ENCODE results near the gene MYRIP.
"Not testable (repeated sequence)": the region's sequence is repeated elsewhere in the genome, so short reads cannot be mapped to it uniquely, and the experiment has no call there.

The MYRIP gene

DNA sequence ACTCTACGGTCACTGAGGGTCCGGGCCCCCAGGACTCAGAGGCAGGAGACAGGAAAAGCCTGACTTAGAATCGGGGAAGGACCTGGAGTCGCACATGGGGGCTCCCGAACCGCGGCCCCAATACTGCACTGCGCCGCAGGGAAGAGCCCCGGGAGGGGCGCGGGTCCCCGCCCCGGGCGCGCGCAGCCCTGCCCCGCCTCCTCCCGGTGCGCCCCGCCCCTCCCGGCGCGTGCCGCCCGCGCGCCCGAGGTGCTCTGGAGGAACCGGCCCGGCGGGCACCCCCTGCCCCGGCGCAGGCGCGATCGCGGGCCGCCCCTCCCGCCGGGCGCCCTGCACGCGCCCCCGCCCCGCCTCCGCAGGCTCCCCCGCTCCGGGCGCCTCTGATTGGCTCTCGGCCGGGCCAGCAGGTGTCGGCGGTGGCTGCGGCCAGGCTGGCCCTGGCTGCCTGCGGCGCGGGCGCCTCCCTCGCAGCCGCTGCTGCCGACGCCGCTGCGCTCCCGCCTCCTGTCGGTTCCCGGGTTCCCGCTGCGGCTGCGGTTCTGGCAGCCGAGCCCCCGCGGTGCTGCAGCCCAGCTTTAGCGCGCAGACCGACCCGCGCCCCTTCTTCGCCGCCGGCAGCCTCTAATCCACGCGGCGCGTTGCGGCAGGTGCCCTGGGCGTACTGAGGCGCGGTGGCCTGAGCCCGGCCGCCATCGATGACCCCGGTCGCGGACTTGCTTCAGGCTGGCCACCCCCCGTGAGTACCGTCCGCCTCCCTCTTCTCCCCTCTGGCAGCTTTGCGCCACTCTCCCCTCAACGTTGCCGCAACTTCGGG is at the start of gene MYRIP:
Gene MYRIP, plus strand, starts transcription at position 429 of the 814 bp plus-strand sequence. CDS start 91,208 bp downstream, outside the sequence.
- H3K9me3 ChIP-seq (ENCODE audit: control insufficient read depth, insufficient read depth, low read length), result no peaks in the 10 kb centered on the region
- H3K36me3 ChIP-seq (ENCODE audit: control insufficient read depth, insufficient read depth, low read length), result no peaks in the 10 kb centered on the region
- H3K4me3 ChIP-seq (ENCODE audit: low read depth, low read length), result peak within 1 kb of the TSS; percentile 69
- peaks cover 58% of the 10 kb centered on the region for H3K27me3 ChIP-seq (ENCODE audit: control insufficient read depth, insufficient read depth, low read length)
- no peak within 1 kb of the TSS for H3K9ac ChIP-seq (ENCODE audit: low read depth, low read length)
- no peaks in the 10 kb centered on the region for H3K4me1 ChIP-seq (ENCODE audit: control insufficient read depth, insufficient read depth, low read length)

GRCh38 chr3:39760325-39760724 is 49.1 kb upstream of the MYRIP start:
- no peaks in the 10 kb centered on the region for H3K9me3 ChIP-seq (ENCODE audit: control insufficient read depth, insufficient read depth, low read length)
- no peaks in the 10 kb centered on the region for H3K4me1 ChIP-seq (ENCODE audit: control insufficient read depth, insufficient read depth, low read length)
- no peak overlapping the region for H3K9ac ChIP-seq (ENCODE audit: low read depth, low read length)
- H3K4me3 ChIP-seq (ENCODE audit: low read depth, low read length), result no peak overlapping the region
- no peaks in the 10 kb centered on the region for H3K27me3 ChIP-seq (ENCODE audit: control insufficient read depth, insufficient read depth, low read length)
- H3K36me3 ChIP-seq (ENCODE audit: control insufficient read depth, insufficient read depth, low read length), result no peaks in the 10 kb centered on the region

- Histone ChIP-seq H3K4me3 (ENCODE audit: low read depth, low read length) (no peak overlapping the region), H3K9ac (ENCODE audit: low read depth, low read length) (no peak overlapping the region), H3K36me3 (ENCODE audit: control insufficient read depth, insufficient read depth, low read length) (no peaks in the 10 kb centered on the region), H3K27me3 (ENCODE audit: control insufficient read depth, insufficient read depth, low read length) (no peaks in the 10 kb centered on the region), H3K4me1 (ENCODE audit: control insufficient read depth, insufficient read depth, low read length) (no peaks in the 10 kb centered on the region), H3K9me3 (ENCODE audit: control insufficient read depth, insufficient read depth, low read length) (no peaks in the 10 kb centered on the region)
These were observed 46.8 kb upstream of the MYRIP start for GRCh38 chr3:39762537-39763070.

DNA sequence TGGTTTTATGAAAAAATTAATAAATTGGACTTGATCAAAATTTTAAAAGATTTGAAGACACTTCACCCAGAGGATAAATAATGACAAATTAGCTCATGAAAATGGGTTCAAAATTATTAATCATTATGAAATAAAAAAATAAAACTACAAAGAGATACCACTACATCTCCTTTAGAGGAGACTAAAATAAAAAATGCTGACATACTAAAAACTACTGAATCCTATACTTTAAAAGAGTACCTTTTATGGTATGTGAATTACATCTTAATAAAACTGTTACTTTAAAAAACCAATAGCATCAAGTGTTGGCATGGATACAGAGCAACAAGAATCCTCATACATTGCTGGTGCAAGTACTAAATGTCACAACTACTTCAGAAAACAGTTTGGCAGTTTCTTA is 46.0 kb upstream of the MYRIP start:
- Histone ChIP-seq H3K36me3 (ENCODE audit: control insufficient read depth, insufficient read depth, low read length) (no peaks in the 10 kb centered on the region), H3K4me3 (ENCODE audit: low read depth, low read length) (no peak overlapping the region), H3K4me1 (ENCODE audit: control insufficient read depth, insufficient read depth, low read length) (no peaks in the 10 kb centered on the region), H3K9ac (ENCODE audit: low read depth, low read length) (no peak overlapping the region), H3K27me3 (ENCODE audit: control insufficient read depth, insufficient read depth, low read length) (no peaks in the 10 kb centered on the region), H3K9me3 (ENCODE audit: control insufficient read depth, insufficient read depth, low read length) (no peaks in the 10 kb centered on the region)

- Histone ChIP-seq H3K4me3 (ENCODE audit: low read depth, low read length) (no peak overlapping the region), H3K9ac (ENCODE audit: low read depth, low read length) (no peak overlapping the region), H3K36me3 (ENCODE audit: control insufficient read depth, insufficient read depth, low read length) (no peaks in the 10 kb centered on the region), H3K9me3 (ENCODE audit: control insufficient read depth, insufficient read depth, low read length) (no peaks in the 10 kb centered on the region), H3K4me1 (ENCODE audit: control insufficient read depth, insufficient read depth, low read length) (no peaks in the 10 kb centered on the region), H3K27me3 (ENCODE audit: control insufficient read depth, insufficient read depth, low read length) (no peaks in the 10 kb centered on the region)
These were observed 43.8 kb upstream of the MYRIP start for GRCh38 chr3:39765575-39765974.

- Histone ChIP-seq H3K27me3 (ENCODE audit: control insufficient read depth, insufficient read depth, low read length) (no peaks in the 10 kb centered on the region), H3K4me3 (ENCODE audit: low read depth, low read length) (no peak overlapping the region), H3K36me3 (ENCODE audit: control insufficient read depth, insufficient read depth, low read length) (no peaks in the 10 kb centered on the region), H3K9me3 (ENCODE audit: control insufficient read depth, insufficient read depth, low read length) (no peaks in the 10 kb centered on the region), H3K9ac (ENCODE audit: low read depth, low read length) (no peak overlapping the region), H3K4me1 (ENCODE audit: control insufficient read depth, insufficient read depth, low read length) (no peaks in the 10 kb centered on the region)
These were observed 43.0 kb upstream of the MYRIP start for GRCh38 chr3:39766433-39766832.

GRCh38 chr3:39766909-39767308 is 42.5 kb upstream of the MYRIP start:
- not testable (repeated sequence) for H3K27me3 ChIP-seq (ENCODE audit: control insufficient read depth, insufficient read depth, low read length); H3K4me1 ChIP-seq (ENCODE audit: control insufficient read depth, insufficient read depth, low read length); H3K9ac ChIP-seq (ENCODE audit: low read depth, low read length); H3K9me3 ChIP-seq (ENCODE audit: control insufficient read depth, insufficient read depth, low read length); H3K4me3 ChIP-seq (ENCODE audit: low read depth, low read length); H3K36me3 ChIP-seq (ENCODE audit: control insufficient read depth, insufficient read depth, low read length)

GRCh38 chr3:39778168-39778567 is 31.2 kb upstream of the MYRIP start:
- not testable (repeated sequence) for H3K36me3 ChIP-seq (ENCODE audit: control insufficient read depth, insufficient read depth, low read length); H3K4me1 ChIP-seq (ENCODE audit: control insufficient read depth, insufficient read depth, low read length); H3K9me3 ChIP-seq (ENCODE audit: control insufficient read depth, insufficient read depth, low read length); H3K27me3 ChIP-seq (ENCODE audit: control insufficient read depth, insufficient read depth, low read length); H3K4me3 ChIP-seq (ENCODE audit: low read depth, low read length); H3K9ac ChIP-seq (ENCODE audit: low read depth, low read length)

GRCh38 chr3:39779511-39780230 is 29.7 kb upstream of the MYRIP start:
- H3K27me3 ChIP-seq (ENCODE audit: control insufficient read depth, insufficient read depth, low read length), result no peaks in the 10 kb centered on the region
- H3K9me3 ChIP-seq (ENCODE audit: control insufficient read depth, insufficient read depth, low read length), result no peaks in the 10 kb centered on the region
- no peaks in the 10 kb centered on the region for H3K36me3 ChIP-seq (ENCODE audit: control insufficient read depth, insufficient read depth, low read length)
- no peak overlapping the region for H3K4me3 ChIP-seq (ENCODE audit: low read depth, low read length)
- no peaks in the 10 kb centered on the region for H3K4me1 ChIP-seq (ENCODE audit: control insufficient read depth, insufficient read depth, low read length)
- H3K9ac ChIP-seq (ENCODE audit: low read depth, low read length), result no peak overlapping the region

GRCh38 chr3:39780352-39780751 is 29.1 kb upstream of the MYRIP start:
- H3K4me1 ChIP-seq (ENCODE audit: control insufficient read depth, insufficient read depth, low read length), result no peaks in the 10 kb centered on the region
- no peaks in the 10 kb centered on the region for H3K9me3 ChIP-seq (ENCODE audit: control insufficient read depth, insufficient read depth, low read length)
- H3K4me3 ChIP-seq (ENCODE audit: low read depth, low read length), result no peak overlapping the region
- no peak overlapping the region for H3K9ac ChIP-seq (ENCODE audit: low read depth, low read length)
- no peaks in the 10 kb centered on the region for H3K27me3 ChIP-seq (ENCODE audit: control insufficient read depth, insufficient read depth, low read length)
- H3K36me3 ChIP-seq (ENCODE audit: control insufficient read depth, insufficient read depth, low read length), result no peaks in the 10 kb centered on the region

DNA sequence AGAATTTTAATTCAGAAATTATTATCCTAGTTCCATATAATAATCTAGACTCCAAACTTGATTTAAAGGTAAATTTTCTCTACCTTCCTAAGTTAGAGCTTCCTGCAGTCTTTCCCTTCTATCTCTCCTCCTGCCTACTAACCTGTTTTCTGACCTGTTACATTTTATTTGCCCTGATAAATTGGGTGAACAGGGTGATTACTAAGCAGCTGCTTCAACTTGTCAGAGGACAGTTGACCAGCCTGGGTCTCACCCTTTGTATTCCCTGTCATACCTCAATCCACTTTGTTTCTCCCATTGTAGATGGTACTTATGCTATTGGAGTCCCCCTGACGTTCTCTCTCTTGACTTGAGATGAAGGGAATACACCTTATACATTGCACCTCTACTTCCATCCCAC is 28.4 kb upstream of the MYRIP start:
- H3K9me3 ChIP-seq (ENCODE audit: control insufficient read depth, insufficient read depth, low read length), result no peaks in the 10 kb centered on the region
- no peak overlapping the region for H3K9ac ChIP-seq (ENCODE audit: low read depth, low read length)
- no peaks in the 10 kb centered on the region for H3K27me3 ChIP-seq (ENCODE audit: control insufficient read depth, insufficient read depth, low read length)
- no peaks in the 10 kb centered on the region for H3K36me3 ChIP-seq (ENCODE audit: control insufficient read depth, insufficient read depth, low read length)
- H3K4me3 ChIP-seq (ENCODE audit: low read depth, low read length), result no peak overlapping the region
- no peaks in the 10 kb centered on the region for H3K4me1 ChIP-seq (ENCODE audit: control insufficient read depth, insufficient read depth, low read length)

DNA sequence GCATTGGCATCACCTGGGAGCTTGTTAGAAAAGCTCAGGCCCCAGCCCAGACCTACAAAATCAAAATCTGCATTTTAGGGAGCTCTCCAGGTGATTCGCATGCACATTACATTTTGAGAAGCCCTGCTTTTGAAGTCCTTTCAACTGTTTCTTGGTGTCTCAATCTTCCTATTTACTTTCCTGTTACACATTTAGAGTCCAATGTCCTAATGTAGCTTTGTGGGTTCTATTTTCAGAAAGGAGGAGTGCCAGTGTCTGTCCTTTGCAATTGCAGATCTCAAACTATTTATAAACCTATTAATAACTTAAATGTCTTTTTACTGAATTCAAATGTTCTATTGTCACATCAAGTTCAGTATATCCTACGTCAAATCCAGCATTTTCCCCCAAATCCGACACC is 27.8 kb upstream of the MYRIP start:
- H3K4me1 ChIP-seq (ENCODE audit: control insufficient read depth, insufficient read depth, low read length), result no peaks in the 10 kb centered on the region
- H3K9ac ChIP-seq (ENCODE audit: low read depth, low read length), result no peak overlapping the region
- H3K9me3 ChIP-seq (ENCODE audit: control insufficient read depth, insufficient read depth, low read length), result no peaks in the 10 kb centered on the region
- no peaks in the 10 kb centered on the region for H3K36me3 ChIP-seq (ENCODE audit: control insufficient read depth, insufficient read depth, low read length)
- no peaks in the 10 kb centered on the region for H3K27me3 ChIP-seq (ENCODE audit: control insufficient read depth, insufficient read depth, low read length)
- no peak overlapping the region for H3K4me3 ChIP-seq (ENCODE audit: low read depth, low read length)

Data from iPS-15b (cell line).